Measurements from ENCODE around the gene CHAC1. TPM values are rescaled to one million over a fixed set of nuclear protein-coding genes. Genes with fewer than 3 reads are reported as not detected.

The CHAC1 gene, protein sequence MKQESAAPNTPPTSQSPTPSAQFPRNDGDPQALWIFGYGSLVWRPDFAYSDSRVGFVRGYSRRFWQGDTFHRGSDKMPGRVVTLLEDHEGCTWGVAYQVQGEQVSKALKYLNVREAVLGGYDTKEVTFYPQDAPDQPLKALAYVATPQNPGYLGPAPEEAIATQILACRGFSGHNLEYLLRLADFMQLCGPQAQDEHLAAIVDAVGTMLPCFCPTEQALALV
- 1.8 TPM in 2 replicates for total RNA-seq

DNA sequence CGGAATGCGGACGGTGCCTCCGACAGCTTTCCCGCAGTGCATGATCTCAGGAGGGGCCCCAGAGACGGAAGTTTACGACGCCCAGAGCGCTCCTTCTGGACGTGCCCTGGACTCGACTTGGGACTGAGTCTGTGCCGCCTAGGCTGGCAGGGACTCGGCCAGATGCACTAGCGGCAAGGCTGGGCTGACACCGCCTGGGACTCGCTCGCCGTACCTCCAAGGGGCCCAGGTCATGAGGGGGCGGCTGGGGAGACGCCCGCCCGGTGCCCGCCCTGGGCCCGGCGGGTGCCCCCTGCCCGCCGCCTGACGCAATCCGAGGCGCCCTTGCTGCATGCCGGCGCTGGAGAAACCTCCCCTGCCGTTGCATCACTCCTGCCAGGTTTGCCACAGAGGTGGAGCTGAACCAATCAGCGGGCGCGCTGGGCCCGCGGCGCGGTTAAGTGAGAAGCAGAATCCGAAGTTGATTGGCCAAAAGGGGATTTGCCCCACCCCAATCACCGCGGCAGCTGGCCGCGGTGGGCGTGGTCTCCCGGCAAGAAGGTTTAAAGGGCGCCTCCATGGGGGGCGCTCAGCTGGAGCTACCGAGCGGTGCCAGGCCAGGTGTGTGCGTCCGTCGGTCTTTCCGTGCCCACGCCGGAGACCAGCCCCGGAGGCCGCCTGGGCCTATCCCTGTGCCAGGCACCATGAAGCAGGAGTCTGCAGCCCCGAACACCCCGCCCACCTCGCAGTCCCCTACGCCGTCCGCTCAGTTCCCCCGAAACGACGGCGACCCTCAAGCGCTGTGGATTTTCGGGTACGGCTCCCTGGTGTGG lies at the start of gene CHAC1:
TSS of gene CHAC1 (plus strand) at position 571 of the 812 bp plus-strand sequence. CDS start at position 684, 113 bp downstream.

DNA sequence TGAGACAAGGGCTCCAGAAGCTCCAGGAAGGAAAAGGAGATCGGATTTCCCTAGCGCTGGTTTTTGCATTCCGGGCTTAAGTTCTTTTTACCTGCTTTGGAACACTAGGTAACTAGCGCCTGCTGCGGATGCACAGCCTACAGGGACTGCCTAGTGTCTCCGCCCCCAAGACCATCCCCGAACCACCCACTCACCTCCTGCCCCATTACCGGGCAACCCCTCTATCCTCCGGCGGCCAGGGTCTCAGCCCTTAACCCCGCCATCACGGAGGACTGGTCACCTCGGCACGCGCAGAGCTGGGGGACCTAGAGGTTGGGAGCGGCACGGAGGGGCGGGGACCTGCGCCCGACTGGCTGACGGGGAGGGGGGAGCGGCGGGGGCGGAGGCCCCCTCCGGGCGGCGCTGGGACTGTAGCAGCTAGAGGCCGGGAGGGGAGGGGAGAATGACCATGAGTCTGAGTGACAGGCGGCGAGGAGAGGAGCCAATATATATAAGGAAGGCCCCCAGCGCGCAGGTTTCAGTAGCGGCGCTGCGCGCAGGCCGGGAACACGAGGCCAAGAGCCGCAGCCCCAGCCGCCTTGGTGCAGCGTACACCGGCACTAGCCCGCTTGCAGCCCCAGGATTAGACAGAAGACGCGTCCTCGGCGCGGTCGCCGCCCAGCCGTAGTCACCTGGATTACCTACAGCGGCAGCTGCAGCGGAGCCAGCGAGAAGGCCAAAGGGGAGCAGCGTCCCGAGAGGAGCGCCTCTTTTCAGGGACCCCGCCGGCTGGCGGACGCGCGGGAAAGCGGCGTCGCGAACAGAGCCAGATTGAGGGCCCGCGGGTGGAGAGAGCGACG lies 24.2 kb upstream of the CHAC1 start, which contains the start of gene DLL4:
TSS of gene DLL4 (plus strand) at position 520 of the 839 bp plus-strand sequence. CDS start 329 bp downstream, outside the sequence.

Small RNA genes within 50 kb of the gene (small RNA-seq; reads per million reads assigned to genes)
- not detected for gene ISCA1P4

Other genes with a start within 250 kb of the CHAC1 start
- gene RMDN3, start 198.2 kb upstream of the CHAC1 start, total RNA-seq: 11.5 and 13.2 TPM in 2 replicates
- gene GCHFR, start 189.4 kb upstream of the CHAC1 start, total RNA-seq: 0.37 and 0.78 TPM in 2 replicates
- gene C15orf62, start 183.5 kb upstream of the CHAC1 start, total RNA-seq: not detected in 2 replicates
- 13.9 and 16.9 TPM in 2 replicates for gene ZFYVE19, start 146.4 kb upstream of the CHAC1 start, total RNA-seq
- 20.5 and 29.0 TPM in 2 replicates for gene DNAJC17, start 146.0 kb upstream of the CHAC1 start, total RNA-seq
- gene PPP1R14D, start 124.8 kb upstream of the CHAC1 start, total RNA-seq: not detected in 2 replicates
- gene SPINT1, start 109.4 kb upstream of the CHAC1 start, total RNA-seq: under 0.01 TPM in 1 of 2 replicates, not detected in the other
- gene RHOV, start 79.2 kb upstream of the CHAC1 start, total RNA-seq: not detected in 2 replicates
- 38.9 and 42.8 TPM in 2 replicates for gene VPS18, start 59.0 kb upstream of the CHAC1 start, total RNA-seq
- gene DLL4, start 24.1 kb upstream of the CHAC1 start, total RNA-seq: not detected in 2 replicates
- 20.6 and 26.4 TPM in 2 replicates for gene INO80, start 162.8 kb downstream of the CHAC1 start, total RNA-seq

Measured in subcutaneous preadipocyte (primary cell).